HG03558 (cell line): ENCODE results near the gene STX18.

Experiments used
- ATAC-seq: cut with Tn5 transposase; IDR thresholded peaks from one replicate; pipeline ENCODE4 v1.9.1; 2021; ENCODE audit warnings: moderate number of reproducible peaks; ENCODE audit not compliant: unreplicated experiment; ENCODE audit errors: extremely low read depth

The STX18 gene

GRCh38 chr4:4456351-4456750, 85.5 kb downstream of the STX18 start:
- ATAC-seq: no peak

- no peak for ATAC-seq
Observed at GRCh38 chr4:4455210-4455865, 86.5 kb downstream of the STX18 start.

- ATAC-seq: no peak
Observed at GRCh38 chr4:4446434-4446833, 95.4 kb downstream of the STX18 start.

GRCh38 chr4:4443821-4444220, 98.0 kb downstream of the STX18 start:
- ATAC-seq: no peak

- ATAC-seq: no peak
Observed at GRCh38 chr4:4440333-4441061, 101.4 kb downstream of the STX18 start.

- no peak for ATAC-seq
Observed at GRCh38 chr4:4439782-4440181, 102.1 kb downstream of the STX18 start.

- no peak for ATAC-seq
Observed at GRCh38 chr4:4438891-4439290, 103.0 kb downstream of the STX18 start.

GRCh38 chr4:4437798-4438470, 103.9 kb downstream of the STX18 start:
- no peak for ATAC-seq

GRCh38 chr4:4436244-4436823, 105.5 kb downstream of the STX18 start:
- ATAC-seq: no peak

GRCh38 chr4:4433941-4434340, 107.9 kb downstream of the STX18 start:
- ATAC-seq: no peak

- no peak for ATAC-seq
Observed at GRCh38 chr4:4432341-4433125, 109.3 kb downstream of the STX18 start.

- ATAC-seq: no peak
Observed at GRCh38 chr4:4430492-4431195, 111.2 kb downstream of the STX18 start.

GRCh38 chr4:4428966-4429875, 112.6 kb downstream of the STX18 start:
- no peak for ATAC-seq

GRCh38 chr4:4427886-4428285, 114.0 kb downstream of the STX18 start:
- no peak for ATAC-seq

- no peak for ATAC-seq
Observed at GRCh38 chr4:4427121-4427870, 114.6 kb downstream of the STX18 start.

GRCh38 chr4:4426511-4427120, 115.2 kb downstream of the STX18 start:
- no peak for ATAC-seq

- ATAC-seq: no peak
Observed at GRCh38 chr4:4425696-4426095, 116.2 kb downstream of the STX18 start.
